ENCODE data around the gene KRTAP10-6.

DNA sequence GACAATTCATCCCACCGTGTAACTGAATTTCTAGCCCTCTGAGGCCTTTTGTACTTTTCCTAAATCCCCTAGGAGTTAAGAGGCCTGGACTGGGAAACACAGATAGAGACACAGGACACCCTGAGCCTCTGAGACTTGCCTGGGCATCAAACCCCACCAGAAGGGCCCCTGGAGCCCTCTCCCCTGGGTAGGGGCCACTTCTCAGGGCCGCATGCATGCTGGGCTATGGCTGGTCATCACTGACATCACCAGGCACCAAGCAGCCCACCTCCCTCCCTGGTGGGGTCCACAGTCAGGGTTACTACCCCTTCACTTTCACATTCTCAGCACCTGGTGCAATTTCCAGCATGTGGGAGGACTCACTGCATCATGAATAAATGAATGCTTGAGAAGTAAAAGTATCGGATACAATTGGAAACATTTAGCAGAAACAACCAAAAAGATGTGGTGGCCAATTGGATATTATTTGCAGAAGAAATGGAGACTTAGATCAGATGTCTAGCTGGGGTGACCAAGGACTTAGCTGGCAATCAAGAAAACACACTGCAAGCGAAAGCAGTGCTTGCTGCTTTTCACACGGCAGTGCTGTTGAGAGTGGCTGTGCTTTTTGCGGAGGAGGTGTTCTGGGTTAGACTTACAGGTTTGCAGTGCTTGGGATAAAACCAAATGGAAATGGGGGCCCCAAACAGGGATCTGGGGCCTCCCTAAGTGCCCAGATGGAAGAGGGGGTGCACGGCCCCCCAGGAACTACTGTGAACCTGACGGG, 7.1 kb upstream of the KRTAP10-6 start:
- TF ChIP-seq, protein P1, sequence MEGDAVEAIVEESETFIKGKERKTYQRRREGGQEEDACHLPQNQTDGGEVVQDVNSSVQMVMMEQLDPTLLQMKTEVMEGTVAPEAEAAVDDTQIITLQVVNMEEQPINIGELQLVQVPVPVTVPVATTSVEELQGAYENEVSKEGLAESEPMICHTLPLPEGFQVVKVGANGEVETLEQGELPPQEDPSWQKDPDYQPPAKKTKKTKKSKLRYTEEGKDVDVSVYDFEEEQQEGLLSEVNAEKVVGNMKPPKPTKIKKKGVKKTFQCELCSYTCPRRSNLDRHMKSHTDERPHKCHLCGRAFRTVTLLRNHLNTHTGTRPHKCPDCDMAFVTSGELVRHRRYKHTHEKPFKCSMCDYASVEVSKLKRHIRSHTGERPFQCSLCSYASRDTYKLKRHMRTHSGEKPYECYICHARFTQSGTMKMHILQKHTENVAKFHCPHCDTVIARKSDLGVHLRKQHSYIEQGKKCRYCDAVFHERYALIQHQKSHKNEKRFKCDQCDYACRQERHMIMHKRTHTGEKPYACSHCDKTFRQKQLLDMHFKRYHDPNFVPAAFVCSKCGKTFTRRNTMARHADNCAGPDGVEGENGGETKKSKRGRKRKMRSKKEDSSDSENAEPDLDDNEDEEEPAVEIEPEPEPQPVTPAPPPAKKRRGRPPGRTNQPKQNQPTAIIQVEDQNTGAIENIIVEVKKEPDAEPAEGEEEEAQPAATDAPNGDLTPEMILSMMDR (IDR thresholded peaks at IDR 0.05; ENCODE audit: poor library complexity), result no peak
- TF ChIP-seq EZH2 (IDR thresholded peaks at IDR 0.05; ENCODE audit: borderline replicate concordance), result no peak
